ENCODE data around the gene BCAS3. TPM values are rescaled to one million over a fixed set of nuclear protein-coding genes. Genes with fewer than 3 reads are reported as not detected.

The BCAS3 gene
- polyA plus RNA-seq, 1 donor from 2014 or later: 21.6 TPM

- H3F3A ChIP-seq (ENCODE audit: insufficient read depth, low read length, poor library complexity, severe bottlenecking): no peaks in the 10 kb centered on the region
- H3K4me2 ChIP-seq (ENCODE audit: low read length): peak overlapping the region; percentile 17
- H3K9ac ChIP-seq (ENCODE audit: low read length): no peak overlapping the region
- H3K27me3 ChIP-seq (ENCODE audit: insufficient read depth, low read depth, low read length): no peaks in the 10 kb centered on the region
- TF ChIP-seq CTCF (IDR thresholded peaks at IDR 0.05; ENCODE audit: poor library complexity, severe bottlenecking) (no peak), SMC3 (conservative IDR thresholded peaks at IDR 0.05; ENCODE audit: poor library complexity) (no peak), POLR2AphosphoS5 (IDR thresholded peaks at IDR 0.05) (peak; percentile 27)
- H3K79me2 ChIP-seq (replicated peaks; ENCODE audit: insufficient read depth, low read length): no peaks in the 10 kb centered on the region
- no peaks in the 10 kb centered on the region for H4K20me1 ChIP-seq (ENCODE audit: insufficient read depth)
- H3K27ac ChIP-seq (ENCODE audit: low read length): peak overlapping the region; percentile 58
- no peaks in the 10 kb centered on the region for H3K36me3 ChIP-seq (ENCODE audit: insufficient read depth, low read length)
- no peak overlapping the region for H2AFZ ChIP-seq (ENCODE audit: low read depth, low read length)
- H3K9me2 ChIP-seq (ENCODE audit: insufficient read depth, low read length): no peaks in the 10 kb centered on the region
- no peaks in the 10 kb centered on the region for H3K9me3 ChIP-seq (ENCODE audit: low read length)
- H3K4me3 ChIP-seq (ENCODE audit: low read length): peak overlapping the region; percentile 21
Measured at GRCh38 chr17:60914078-60914477, 236.4 kb downstream of the BCAS3 start.

- TF ChIP-seq MXI1 (conservative IDR thresholded peaks at IDR 0.05; ENCODE audit: poor library complexity, severe bottlenecking) (no peak), POLR2AphosphoS5 (IDR thresholded peaks at IDR 0.05) (no peak), EZH2 (IDR thresholded peaks at IDR 0.05; ENCODE audit: borderline replicate concordance, insufficient read depth, low read length, poor library complexity, severe bottlenecking) (no peak), REST (IDR thresholded peaks at IDR 0.05; ENCODE audit: borderline replicate concordance) (no peak)
- Histone ChIP-seq H3K9ac (ENCODE audit: low read length) (no peak overlapping the region), H3K27me3 (ENCODE audit: insufficient read depth, low read depth, low read length) (no peaks in the 10 kb centered on the region), H3K9me2 (ENCODE audit: insufficient read depth, low read length) (no peaks in the 10 kb centered on the region), H3K4me2 (ENCODE audit: low read length) (no peak overlapping the region), H3K79me2 (replicated peaks; ENCODE audit: insufficient read depth, low read length) (no peaks in the 10 kb centered on the region), H3K27ac (ENCODE audit: low read length) (no peak overlapping the region), H3K36me3 (ENCODE audit: insufficient read depth, low read length) (no peaks in the 10 kb centered on the region), H4K20me1 (ENCODE audit: insufficient read depth) (no peaks in the 10 kb centered on the region), H2AFZ (ENCODE audit: low read depth, low read length) (no peak overlapping the region), H3F3A (ENCODE audit: insufficient read depth, low read length, poor library complexity, severe bottlenecking) (no peaks in the 10 kb centered on the region), H3K9me3 (ENCODE audit: low read length) (no peaks in the 10 kb centered on the region), H3K4me3 (ENCODE audit: low read length) (no peak overlapping the region)
Measured at GRCh38 chr17:60916043-60916442, 238.4 kb downstream of the BCAS3 start.

GRCh38 chr17:60920107-60920506 is 242.5 kb downstream of the BCAS3 start:
- Histone ChIP-seq H3K36me3 (ENCODE audit: insufficient read depth, low read length) (no peaks in the 10 kb centered on the region), H3K9me3 (ENCODE audit: low read length) (no peaks in the 10 kb centered on the region), H3K4me3 (ENCODE audit: low read length) (no peak overlapping the region), H3K9ac (ENCODE audit: low read length) (no peak overlapping the region), H4K20me1 (ENCODE audit: insufficient read depth) (no peaks in the 10 kb centered on the region), H2AFZ (ENCODE audit: low read depth, low read length) (no peak overlapping the region), H3F3A (ENCODE audit: insufficient read depth, low read length, poor library complexity, severe bottlenecking) (no peaks in the 10 kb centered on the region), H3K9me2 (ENCODE audit: insufficient read depth, low read length) (no peaks in the 10 kb centered on the region), H3K4me2 (ENCODE audit: low read length) (no peak overlapping the region), H3K79me2 (replicated peaks; ENCODE audit: insufficient read depth, low read length) (no peaks in the 10 kb centered on the region), H3K27me3 (ENCODE audit: insufficient read depth, low read depth, low read length) (no peaks in the 10 kb centered on the region), H3K27ac (ENCODE audit: low read length) (no peak overlapping the region)
- TF ChIP-seq EP300 (conservative IDR thresholded peaks at IDR 0.05; ENCODE audit: poor library complexity, severe bottlenecking) (no peak), POLR2AphosphoS5 (IDR thresholded peaks at IDR 0.05) (no peak), RAD21 (conservative IDR thresholded peaks at IDR 0.05) (no peak)
